Frontal cortex (tissue), 4 donors: Measurements from ENCODE around the gene PCLO. TPM values are rescaled to one million over a fixed set of nuclear protein-coding genes. Genes with fewer than 3 reads are reported as not detected.
"Not testable (repeated sequence)": the region's sequence is repeated elsewhere in the genome, so short reads cannot be mapped to it uniquely, and the experiment has no call there.

Source experiments
- DNase-seq, 2 donors: peaks; one replicate each; pipeline ENCODE4 v3.0.0; 2012; ENCODE audit warnings: low spot score in 2 of 2
- FAIRE-seq: peaks from 2 replicates; lab custom pipeline; 2012; peaks lifted over from hg19 to GRCh38; lab: Jason Lieb, UNC
- total RNA-seq: library from RNA; depleted of rRNA; stranded (reverse); fragments of >200 nt; gene quantifications from one replicate; pipeline ENCODE4 v1.2.3, GENCODE V29; 2014
- donor health status: control.
- donor health status: control.
- donor health status: control.

Gene PCLO
- total RNA-seq, 1 donor from 2014 or later: 41.2 TPM

DNA sequence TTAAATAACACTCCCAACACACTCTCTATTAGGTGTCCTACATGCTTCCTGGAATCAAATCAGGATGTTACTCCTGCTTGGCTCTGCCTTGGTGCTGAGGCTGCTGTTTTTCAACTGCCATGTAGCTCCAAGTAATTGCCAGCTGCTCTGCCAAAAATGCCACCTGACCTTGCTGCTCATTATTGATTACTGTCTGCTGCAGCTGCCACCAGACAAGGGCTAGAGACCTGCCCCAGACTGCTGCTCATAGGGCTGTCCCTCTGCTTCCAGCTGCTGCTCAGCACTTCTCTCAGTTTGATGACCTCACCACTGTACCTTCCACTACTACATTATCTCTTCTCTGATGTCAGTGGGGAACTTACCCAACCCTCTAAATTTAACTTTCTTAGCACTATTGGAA, 102.5 kb downstream of the PCLO start:
- FAIRE-seq: no peak
- DNase-seq: no peak

DNA sequence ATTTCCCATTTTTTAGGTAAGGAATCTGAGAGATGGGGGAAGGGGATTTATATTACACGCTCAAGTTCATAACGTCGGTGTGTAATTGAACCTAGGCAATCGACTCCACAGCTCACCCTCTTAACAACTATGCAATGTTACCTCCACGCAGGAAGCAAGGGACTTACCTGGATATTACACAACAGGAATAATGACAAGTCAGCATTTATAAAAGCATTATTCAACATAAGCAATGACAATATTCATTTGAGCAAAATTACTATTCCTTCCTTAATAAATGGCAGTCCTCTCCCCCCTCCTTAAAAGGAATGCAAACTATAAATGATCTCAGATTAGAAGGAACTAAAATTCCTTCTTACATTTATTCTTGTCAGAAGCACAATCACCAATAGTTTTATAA, 104.0 kb downstream of the PCLO start:
- FAIRE-seq (no peak), DNase-seq (no peak)

DNA sequence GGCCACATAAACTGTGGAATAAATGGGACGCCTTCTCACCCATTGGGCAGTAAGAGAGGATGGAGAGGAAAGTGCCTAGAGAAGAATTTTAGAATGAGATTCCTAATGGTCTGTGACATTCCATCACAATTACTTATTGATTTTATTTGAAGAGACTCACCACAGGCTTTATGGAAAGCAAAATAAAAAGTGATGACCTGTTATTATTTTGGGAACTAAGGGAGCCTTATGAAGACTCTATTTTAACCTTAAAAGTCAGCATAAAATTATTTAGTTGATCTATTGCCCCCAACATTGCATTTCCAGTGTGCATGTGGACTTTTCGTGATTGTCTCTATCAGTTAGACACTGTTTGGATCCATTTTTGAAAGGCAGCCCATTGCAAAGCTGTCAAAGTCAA, 107.5 kb downstream of the PCLO start:
- FAIRE-seq (no peak), DNase-seq (no peak)

DNA sequence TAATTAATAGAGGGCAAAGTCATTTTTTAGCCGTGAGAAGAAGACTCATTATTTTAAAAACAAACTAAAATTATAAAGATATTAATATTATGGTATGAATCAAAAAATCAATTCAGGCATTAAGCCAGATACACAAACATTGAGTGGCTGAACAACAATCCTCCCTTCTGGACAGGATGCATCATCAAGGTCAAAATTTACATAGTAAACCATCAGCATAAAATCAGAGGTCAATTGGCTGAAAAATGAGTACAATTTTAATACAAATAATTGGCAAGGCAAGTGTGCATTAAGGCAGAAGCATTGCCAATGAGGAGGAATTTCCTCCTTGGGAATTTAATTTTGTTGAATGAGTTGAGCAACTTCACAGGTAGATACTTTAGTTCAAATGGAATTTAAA, 108.2 kb downstream of the PCLO start:
- DNase-seq: no peak
- FAIRE-seq: no peak

DNA sequence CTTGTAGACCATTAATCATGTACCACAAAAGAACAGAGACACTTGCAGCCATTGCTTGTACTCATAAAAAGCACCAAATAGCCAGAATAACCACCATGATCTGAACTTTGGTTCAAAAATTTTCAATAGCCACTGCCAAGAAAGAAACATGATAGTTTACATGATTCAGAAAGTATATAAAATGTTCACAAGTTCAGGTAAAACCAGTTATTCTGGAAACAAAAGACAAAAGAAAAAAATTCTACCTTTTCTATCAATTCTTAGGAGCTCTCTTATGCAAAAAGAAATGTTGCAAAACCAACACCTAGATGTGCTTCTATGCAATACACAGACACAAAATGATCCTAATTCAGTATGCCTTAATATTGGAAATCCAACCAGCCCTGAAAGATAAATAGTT, 108.7 kb downstream of the PCLO start:
- DNase-seq (no peak), FAIRE-seq (no peak)

DNA sequence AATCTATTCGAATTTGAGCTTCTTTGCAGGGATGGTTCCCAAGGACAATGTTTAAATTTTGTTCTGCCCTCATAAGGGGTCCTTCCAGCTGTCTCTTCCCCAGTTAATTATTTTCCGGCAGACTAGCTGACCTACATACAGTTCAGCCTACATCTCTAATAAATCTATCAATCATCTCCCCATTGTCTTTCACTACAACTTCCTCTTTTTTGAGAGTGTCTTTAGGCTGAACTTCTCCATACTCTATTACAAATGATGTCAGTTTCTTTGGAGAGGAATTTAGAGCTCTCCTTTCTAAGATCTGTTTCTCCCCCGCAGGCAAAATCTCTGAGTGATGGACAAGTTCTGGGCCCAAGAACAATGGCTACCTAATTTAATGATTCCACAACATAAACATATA, 122.2 kb downstream of the PCLO start:
- FAIRE-seq (no peak), DNase-seq (no peak)

DNA sequence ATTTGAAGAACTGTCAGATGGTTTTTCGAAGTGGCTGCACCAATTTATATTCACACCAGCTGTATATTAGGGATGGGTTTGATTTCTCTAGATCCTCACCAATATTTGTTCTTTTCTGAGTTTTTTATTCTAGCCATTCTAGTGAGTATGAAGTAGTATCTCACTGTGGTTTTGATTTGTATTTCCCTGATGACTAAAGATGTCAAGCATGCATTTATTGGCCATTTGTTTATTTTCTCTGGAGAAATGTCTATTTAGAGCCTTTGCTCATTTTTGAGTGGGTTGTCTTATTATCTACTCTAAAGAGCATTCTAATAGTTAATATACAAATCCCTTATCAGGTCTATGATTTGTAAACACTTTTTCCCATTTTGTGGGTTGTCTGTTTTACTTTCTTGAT, 123.9 kb downstream of the PCLO start:
- DNase-seq (no peak), FAIRE-seq (no peak)

DNA sequence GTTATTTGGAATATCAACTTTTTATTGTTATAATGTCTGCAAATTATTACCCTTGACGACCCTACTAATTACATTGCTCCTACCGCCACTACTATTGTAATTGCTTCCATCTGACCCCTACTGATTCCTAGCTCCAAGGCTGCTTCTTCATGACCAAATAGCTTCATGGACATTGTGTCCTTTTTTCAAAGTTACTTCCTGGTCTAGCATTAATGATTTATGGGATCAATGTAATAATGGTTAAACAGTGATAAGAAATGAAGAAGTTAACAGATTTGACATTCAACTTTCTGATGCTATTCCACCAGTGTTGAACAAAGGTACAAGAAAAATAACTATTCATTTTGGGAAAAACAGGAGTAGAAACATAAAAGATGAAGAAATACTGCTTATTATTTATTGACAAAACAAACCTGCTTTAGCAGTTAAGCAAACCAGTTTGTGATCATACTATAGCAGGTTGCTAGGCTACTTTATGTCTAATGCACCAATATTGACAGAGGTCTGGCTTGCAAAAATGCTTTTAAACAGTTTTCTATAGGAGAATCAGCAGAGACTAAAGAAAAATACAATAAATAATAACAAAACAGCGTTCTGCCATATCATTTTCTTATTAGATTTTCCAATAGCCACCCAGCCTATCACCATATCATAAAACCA, 125.8 kb downstream of the PCLO start:
- FAIRE-seq: no peak

DNA sequence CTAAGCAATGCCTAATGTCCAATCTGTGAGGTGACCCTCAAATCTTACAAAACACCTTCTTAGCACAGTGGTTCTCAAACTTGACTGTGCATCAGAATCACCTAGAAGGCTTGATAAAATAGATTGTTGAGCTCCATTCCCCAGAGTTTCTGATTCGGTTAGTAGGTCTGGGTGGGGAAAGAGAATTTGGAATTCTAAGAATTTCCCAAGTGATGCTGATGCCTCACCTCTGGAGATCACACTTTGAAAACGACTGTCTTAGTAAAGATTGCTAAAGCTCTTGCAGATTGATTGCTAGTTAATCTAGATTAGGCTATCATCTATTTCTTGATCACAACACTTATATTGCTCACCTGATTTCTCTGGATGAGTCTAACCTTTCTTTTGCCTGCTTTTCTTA, 126.6 kb downstream of the PCLO start:
- FAIRE-seq (no peak), DNase-seq (no peak)

More for the DNA sequence above, 125.8 kb downstream of the PCLO start:
- no peak for DNase-seq

DNA sequence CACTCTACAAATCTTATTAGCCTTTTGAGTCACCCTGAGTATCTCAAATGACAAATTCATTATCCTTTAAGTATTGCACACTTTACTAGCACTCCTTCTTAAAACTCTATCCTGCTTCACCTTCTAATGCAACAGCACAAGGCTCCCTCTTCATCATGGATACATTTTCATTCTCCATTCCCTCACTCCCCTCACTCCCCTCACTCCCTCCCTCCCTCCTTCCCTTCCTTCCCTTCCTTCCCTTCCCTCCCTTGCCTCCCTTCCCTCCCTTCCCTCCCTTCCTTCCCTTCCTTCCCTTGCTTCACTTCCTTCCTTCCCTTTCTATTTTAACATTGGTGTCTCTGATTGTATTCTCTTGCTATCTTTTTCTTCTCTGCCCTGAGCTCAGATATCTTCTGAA, 130.5 kb downstream of the PCLO start:
- no peak for FAIRE-seq

DNA sequence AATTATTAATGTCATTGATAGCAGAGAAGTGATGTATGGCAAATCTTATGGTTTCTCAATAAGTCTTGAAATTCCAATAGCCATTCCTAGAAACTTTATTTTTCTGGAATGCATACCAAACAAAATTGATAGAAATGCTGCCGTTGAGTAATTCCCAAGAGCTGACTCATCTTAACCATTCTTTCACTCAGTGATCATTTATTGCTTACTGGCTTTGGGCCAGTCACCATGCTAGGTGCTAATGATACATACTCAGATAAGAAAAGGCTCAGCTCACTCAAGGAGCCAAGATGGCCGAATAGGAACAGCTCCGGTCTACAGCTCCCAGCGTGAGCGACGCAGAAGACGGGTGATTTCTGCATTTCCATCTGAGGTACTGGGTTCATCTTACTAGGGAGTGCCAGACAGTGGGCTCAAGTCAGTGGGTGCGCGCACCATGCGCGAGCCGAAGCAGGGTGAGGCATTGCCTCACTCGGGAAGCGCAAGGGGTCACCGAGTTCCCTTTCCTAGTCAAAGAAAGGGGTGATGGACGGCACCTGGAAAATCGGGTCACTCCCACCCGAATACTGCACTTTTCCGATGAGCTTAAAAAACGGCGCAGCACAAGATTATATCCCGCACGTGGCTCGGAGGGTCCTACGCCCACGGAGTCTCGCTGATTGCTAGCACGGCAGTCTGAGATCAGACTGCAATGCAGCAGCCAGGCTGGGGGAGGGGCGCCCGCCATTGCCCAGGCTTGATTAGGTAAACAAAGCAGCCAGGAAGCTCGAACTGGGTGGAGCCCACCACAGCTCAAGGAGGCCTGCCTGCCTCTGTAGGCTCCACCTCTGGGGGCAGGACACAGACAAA, 138.6 kb downstream of the PCLO start:
- not testable (repeated sequence) for DNase-seq, FAIRE-seq

More for the DNA sequence above, 130.5 kb downstream of the PCLO start:
- DNase-seq: no peak

DNA sequence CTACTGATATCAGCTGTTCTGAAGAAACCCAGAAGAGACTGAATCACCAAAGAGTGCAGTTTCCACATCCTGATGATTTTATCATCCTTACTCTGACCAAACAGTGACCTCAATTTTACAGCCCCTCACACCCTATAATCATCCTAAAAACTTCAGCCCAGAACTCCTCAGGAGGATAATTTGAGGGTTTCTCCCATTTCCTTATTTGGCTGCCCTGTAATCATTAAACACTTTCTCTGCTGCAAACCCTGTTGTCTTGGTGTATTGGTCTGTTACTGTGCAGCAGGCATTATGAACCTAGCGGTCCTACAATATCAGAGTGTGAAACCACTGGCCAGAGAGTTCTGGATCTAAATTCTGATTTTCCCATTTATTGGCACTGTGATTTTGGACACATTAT, 141.7 kb downstream of the PCLO start:
- DNase-seq (no peak), FAIRE-seq (no peak)

DNA sequence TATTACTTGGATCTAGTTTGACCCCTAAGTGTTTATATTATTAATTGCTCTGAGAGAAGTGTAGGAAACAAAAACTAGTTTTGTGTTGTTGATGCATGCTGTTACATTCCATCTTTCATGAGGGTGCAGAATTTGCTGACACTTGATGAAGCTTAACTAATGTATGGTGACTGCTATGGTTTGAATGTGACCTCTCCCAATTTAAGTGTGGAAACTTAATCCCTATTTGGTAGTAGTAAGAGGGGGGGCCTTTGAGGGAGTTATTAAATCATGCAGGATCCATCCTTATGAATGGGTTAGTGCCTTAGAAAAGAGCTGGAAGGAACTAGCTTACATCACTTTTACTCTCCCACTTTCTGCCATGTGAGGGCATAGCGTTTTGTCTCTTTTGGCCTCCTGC, 142.5 kb downstream of the PCLO start:
- DNase-seq: no peak
- FAIRE-seq: no peak

DNA sequence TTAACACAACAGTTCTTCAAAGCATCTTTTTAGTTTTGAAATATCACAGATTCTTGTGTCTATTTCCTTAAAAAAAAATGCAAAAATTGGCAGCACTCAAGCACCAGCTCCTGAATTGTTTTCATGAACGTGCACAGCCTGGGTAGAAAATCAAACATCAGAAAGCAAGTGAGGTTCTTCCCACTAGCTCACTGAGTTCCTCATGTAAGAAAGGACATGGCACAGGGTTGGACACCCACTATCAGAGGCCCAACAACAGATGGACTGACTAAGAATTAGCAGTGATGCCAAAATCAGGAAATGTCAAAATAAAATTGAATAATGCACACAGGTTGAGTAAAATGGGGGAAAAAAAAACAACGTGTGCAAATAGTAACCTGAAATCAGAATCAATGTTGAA, 146.8 kb downstream of the PCLO start:
- no peak for DNase-seq
- FAIRE-seq: no peak

DNA sequence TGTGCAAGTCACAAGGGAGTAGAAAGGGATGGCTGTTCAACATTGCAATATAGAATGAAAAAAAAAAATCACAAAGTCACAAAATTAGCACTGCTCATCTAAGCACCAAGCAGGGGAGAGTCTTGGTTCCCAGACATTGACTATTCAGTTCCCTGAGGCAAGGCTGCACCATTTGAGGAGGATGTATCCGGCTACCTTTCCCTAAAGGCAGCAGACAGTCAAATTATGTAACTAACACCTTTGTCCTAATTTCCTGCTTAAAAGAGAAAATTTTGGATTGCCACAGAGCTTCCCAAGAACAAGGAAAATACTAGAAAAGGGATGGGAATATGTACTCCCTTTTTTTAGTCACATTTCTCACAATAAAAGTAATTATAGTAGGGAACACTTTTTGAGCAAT, 148.1 kb downstream of the PCLO start:
- DNase-seq (no peak), FAIRE-seq (no peak)

DNA sequence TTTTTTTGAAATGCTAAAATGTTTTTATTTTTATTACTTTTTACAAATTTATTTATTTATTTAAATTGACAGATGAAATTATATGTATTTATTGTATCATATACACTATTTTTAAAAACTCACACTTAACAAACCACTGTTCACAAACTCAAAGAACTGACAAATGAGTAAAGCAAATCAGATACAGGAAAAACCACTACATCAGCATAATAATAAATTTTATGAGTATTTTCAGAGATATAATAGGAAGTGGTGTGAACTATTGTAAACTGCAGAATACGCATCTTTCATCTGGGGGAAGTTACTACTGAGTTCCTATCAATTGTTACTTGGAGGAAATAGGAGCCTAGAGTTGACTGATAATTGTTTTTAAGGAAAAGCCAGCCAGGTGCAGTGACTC, 150.7 kb downstream of the PCLO start:
- DNase-seq (no peak), FAIRE-seq (peak; percentile 69)

DNA sequence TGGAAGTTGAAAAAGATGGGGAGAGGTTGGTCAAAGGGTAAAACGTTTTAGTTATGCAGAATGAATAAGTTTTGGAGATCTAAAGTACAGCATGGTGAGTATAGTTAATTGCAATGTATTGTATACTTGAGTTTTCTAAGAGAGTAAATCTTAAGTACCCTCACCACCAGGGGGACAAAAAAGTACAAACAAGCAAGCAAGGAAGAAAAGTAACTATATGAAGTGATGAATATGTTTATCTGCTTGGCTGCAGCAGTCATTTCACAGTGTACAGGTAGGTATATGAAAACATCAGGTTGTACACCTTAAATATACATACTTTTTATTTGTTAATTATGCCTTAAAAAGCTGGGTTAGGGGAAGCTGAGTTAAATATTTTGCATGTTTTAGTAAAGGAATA, 157.3 kb downstream of the PCLO start:
- FAIRE-seq (no peak), DNase-seq (no peak)

DNA sequence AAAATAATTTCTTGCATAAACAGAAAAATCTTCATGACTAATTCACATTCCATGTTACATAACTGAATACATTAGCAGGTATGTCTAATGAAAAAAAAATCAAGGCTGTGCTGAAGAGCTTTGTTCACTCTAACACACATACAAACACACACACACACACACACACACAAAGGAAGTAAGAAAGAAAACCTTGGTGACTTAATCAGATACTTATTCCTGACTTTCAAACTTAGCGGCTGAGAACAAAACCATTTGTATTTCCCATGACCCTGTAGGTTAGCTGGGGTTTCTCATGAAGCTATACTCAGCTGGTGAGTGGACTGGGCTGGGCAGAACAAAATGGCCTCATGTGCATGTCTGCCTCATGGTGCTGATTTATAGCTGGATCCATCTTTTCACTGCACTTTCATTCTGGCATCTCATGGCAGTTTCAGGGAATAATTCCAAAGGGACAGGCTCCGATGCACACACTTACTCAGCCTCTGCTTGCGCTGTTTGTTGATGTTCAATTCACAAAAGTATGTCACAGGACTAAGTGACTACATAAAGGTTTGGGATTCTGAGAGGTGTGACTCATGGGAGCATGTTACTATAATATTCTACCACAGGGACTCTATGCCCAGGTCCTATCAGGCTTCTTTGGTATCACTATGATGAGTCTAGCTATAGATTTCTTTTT, 161.2 kb downstream of the PCLO start:
- DNase-seq (no peak), FAIRE-seq (no peak)

DNA sequence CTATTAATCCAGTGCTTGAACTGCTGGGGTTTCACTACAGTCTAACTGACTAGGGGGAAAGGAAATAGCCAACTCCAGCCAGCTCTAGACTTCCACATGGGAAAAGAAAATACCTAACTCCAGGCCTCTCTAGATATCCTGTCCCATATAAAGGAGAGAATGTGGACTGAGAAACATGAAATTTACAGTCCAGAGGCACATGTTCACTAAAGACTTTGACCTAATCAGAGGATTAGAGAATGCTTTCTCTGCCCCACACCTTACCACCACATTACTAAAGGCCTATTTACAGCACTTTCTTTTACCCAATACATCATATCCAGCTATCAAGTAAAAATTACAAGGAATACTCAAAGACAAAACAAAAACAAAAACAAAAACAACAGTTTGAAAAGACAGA, 164.2 kb downstream of the PCLO start:
- no peak for DNase-seq
- FAIRE-seq: no peak

DNA sequence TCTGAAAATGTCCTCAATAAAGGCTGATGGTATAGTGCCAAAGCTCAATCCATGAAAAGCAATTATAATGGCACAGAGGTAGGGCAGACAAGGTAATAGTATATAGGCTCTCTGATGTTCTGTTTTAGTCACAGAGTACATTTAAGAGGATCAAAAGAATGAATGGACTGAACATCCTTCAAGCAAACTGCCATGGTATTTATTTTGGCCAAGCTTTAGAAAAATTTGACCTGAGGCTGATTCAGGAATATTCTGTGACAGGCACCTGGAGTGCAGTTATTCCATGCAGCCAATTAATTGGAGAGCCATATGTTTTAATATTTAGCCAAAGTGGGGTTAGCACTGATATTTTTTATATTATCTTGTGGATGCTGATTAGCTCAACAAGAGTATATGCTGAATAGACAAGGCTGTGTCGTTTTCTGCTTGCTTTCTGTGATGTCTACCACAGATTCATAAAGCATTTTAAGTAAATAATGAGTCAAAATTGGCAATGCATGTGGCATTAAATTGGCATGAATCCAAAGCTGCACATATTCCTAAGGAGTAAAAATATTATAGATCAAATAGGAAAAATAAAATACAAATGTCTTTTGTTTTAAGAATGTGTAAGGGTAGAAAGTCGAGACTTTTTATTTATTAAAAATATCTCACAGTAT, 177.4 kb downstream of the PCLO start:
- no peak for DNase-seq
- no peak for FAIRE-seq
